HG02759 (cell line): ENCODE results near the gene TMEM107.

ENCODE experiments used
- ATAC-seq: cut with Tn5 transposase; IDR thresholded peaks from one replicate; pipeline ENCODE4 v1.9.1; 2021; ENCODE audit warnings: mild to moderate bottlenecking, moderate library complexity; ENCODE audit not compliant: unreplicated experiment

Gene TMEM107

GRCh38 chr17:8138672-8139371 is 37.4 kb downstream of the TMEM107 start:
- peak; percentile 89 for ATAC-seq

GRCh38 chr17:8138374-8138671 is 37.9 kb downstream of the TMEM107 start:
- ATAC-seq, result peak; percentile 6

GRCh38 chr17:8137645-8138373 is 38.4 kb downstream of the TMEM107 start:
- no peak for ATAC-seq

GRCh38 chr17:8133941-8134340 is 42.2 kb downstream of the TMEM107 start:
- ATAC-seq, result no peak

- no peak for ATAC-seq
These were observed 42.8 kb downstream of the TMEM107 start for GRCh38 chr17:8133399-8133798.

GRCh38 chr17:8131844-8132441 is 44.2 kb downstream of the TMEM107 start:
- no peak for ATAC-seq

GRCh38 chr17:8128125-8128784 is 47.9 kb downstream of the TMEM107 start:
- no peak for ATAC-seq

GRCh38 chr17:8126491-8127066 is 49.6 kb downstream of the TMEM107 start:
- ATAC-seq, result no peak

GRCh38 chr17:8125947-8126490 is 50.2 kb downstream of the TMEM107 start:
- ATAC-seq, result no peak

GRCh38 chr17:8125154-8125946 is 50.8 kb downstream of the TMEM107 start:
- ATAC-seq, result peak; percentile 28

- no peak for ATAC-seq
These were observed 51.6 kb downstream of the TMEM107 start for GRCh38 chr17:8124350-8125153.

- no peak for ATAC-seq
These were observed 52.4 kb downstream of the TMEM107 start, which contains the start of gene HES7 for GRCh38 chr17:8123695-8124349. TSS of gene HES7 (minus strand) at chr17:8124106. CDS start at chr17:8124084, 22 bp downstream.

GRCh38 chr17:8122924-8123694 is 53.1 kb downstream of the TMEM107 start:
- ATAC-seq, result no peak
